Lower leg skin (tissue), 4 donors: Measurements from ENCODE around the gene APBA2. TPM values are rescaled to one million over a fixed set of nuclear protein-coding genes. Genes with fewer than 3 reads are reported as not detected.
"Not testable (repeated sequence)": the region's sequence is repeated elsewhere in the genome, so short reads cannot be mapped to it uniquely, and the experiment has no call there.

Experiments
- DNase-seq, 2 donors: peaks; one replicate each; pipeline ENCODE4 v3.0.0-alpha.2; 2019; ENCODE audit warnings: low spot score in 2 of 2
- H3K4me3 ChIP-seq: fragments of 200-600 bp; sonication (generic); 2 replicates; pipeline ENCODE4 v1.5.1; 2017; ENCODE audit warnings: mild to moderate bottlenecking, low read depth; ENCODE audit not compliant: poor library complexity, severe bottlenecking
- CTCF ChIP-seq, 3 donors: fragments of 450-650 bp; IDR thresholded peaks; one replicate each; pipeline ENCODE4 v1.5.1; 2016; ENCODE audit warnings: antibody characterized with exemption in 3 of 3, mild to moderate bottlenecking in 3 of 3, moderate library complexity in 2 of 3
- POLR2A ChIP-seq, 2 donors: fragments of 450-650 bp; IDR thresholded peaks; one replicate each; pipeline ENCODE4 v1.6.1; 2016 to 2017; ENCODE audit warnings: antibody characterized with exemption in 2 of 2, mild to moderate bottlenecking in 1 of 2, moderate library complexity in 1 of 2
- WGBS, 2 donors: methylation state at CpG; one replicate each; pipeline ENCODE4 v1.1.5; 2018; 5-methylcytosine and 5-hydroxymethylcytosine counted together
- intact Hi-C: fragments of 100-400 bp; cut with DNase I; formaldehyde crosslinking; loops from one replicate; pipeline ENCODE4 v1.15.0; 2023; ENCODE audit warnings: low total_unique reads
- total RNA-seq, 4 donors: library from RNA; depleted of rRNA; stranded (reverse); fragments of >200 nt; gene quantifications; one replicate each; pipeline ENCODE4 v1.1.0, GENCODE V29; 2016

APBA2 gene
- total RNA-seq, 4 donors from 2014 or later, result 0.80 to 1.9 (median 1.6) TPM

- H3K4me3 ChIP-seq, result no peak overlapping the region
- TF ChIP-seq POLR2A (IDR thresholded peaks at IDR 0.05) (no peak), CTCF (IDR thresholded peaks at IDR 0.05) (no peak)
- peak in 1 of 2 donors; percentile 13 for DNase-seq
- intact Hi-C loops, result no loop called here
- 75 to 79% methylated on average over 9 of the region's 9 CpGs for whole genome bisulfite sequencing, 2 donors
These were observed 158.1 kb downstream of the APBA2 start for GRCh38 chr15:29043736-29044502.

DNA sequence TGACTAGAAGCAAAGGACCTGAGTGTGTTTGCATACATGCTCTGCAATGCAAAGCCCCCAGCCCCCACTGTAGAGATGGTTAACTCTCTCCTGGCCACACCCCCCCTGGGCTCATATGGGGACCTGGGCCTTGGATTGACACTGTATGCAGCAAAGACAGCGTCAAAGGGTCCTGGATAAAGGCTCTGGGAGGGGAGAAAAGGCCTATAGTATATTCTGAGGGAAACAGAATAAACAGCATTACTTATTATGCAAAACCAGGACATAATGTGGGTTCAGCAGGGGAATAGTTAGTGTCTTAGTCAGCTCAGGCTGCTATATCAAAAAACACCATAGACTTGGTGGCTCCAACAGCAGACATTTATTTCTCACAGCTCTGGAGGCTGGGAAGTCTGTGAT is 158.7 kb downstream of the APBA2 start:
- 86 to 89% methylated on average over 1 of the region's 1 CpG for WGBS, 2 donors
- H3K4me3 ChIP-seq, result no peak overlapping the region
- peak in 1 of 2 donors; percentile 40 for DNase-seq
- intact Hi-C loops, result no loop called here
- TF ChIP-seq CTCF (IDR thresholded peaks at IDR 0.05), result no peak
- TF ChIP-seq POLR2A (IDR thresholded peaks at IDR 0.05), result no peak

- WGBS, 2 donors, result 81 to 94% methylated on average over 7 of the region's 7 CpGs
- intact Hi-C loops, H3K4me3 ChIP-seq: not testable (repeated sequence)
- peak in 1 of 2 donors; percentile 26 for DNase-seq
These were observed 159.4 kb downstream of the APBA2 start for GRCh38 chr15:29045161-29045560.

GRCh38 chr15:29045717-29046116 is 159.9 kb downstream of the APBA2 start:
- intact Hi-C loops, result no loop called here
- DNase-seq, result peak in 1 of 2 donors; percentile 43
- no peak overlapping the region for H3K4me3 ChIP-seq
- TF ChIP-seq POLR2A (IDR thresholded peaks at IDR 0.05) (no peak), CTCF (IDR thresholded peaks at IDR 0.05) (no peak)
- WGBS, 2 donors, result 55 to 58% methylated on average over 3 of the region's 3 CpGs

DNA sequence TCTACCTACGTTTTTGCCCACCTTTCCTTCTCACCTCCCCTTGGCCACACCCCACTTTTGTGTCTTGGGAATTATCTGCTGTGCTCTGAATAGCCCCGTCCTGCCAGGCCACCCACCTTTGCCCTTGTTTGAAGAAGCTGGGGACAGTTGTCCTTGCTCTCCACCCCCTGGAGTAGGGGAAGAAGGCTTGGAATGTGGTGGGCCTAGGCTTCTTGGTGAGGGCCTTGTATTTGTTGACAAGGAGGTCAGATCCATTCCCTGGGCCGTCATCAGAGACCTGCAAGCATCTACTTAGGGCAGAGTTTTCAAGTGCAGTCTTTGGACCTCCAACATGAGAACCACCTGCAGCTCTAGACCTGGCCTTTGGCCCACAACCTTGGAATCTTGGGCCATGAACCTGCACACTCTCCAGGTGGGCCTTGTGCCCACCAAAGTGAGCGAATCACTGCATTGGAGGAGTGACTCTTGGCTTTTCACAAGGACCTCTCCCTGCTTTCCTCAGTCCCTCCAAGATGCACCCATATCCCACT is 160.6 kb downstream of the APBA2 start:
- intact Hi-C loops, result no loop called here
- 78 to 79% methylated on average over 4 of the region's 4 CpGs for WGBS, 2 donors
- peak in 1 of 2 donors; percentile 71 for DNase-seq
- TF ChIP-seq POLR2A (IDR thresholded peaks at IDR 0.05), result no peak
- no peak for TF ChIP-seq CTCF (IDR thresholded peaks at IDR 0.05)
- H3K4me3 ChIP-seq, result no peak overlapping the region

- H3K4me3 ChIP-seq, result no peak overlapping the region
- intact Hi-C loops, result no loop called here
- peak in 1 of 2 donors; percentile 36 for DNase-seq
- no peak for TF ChIP-seq POLR2A (IDR thresholded peaks at IDR 0.05)
- 78 to 87% methylated on average over 5 of the region's 5 CpGs for WGBS, 2 donors
These were observed 161.2 kb downstream of the APBA2 start for GRCh38 chr15:29046977-29047376.
